HEK293 (cell line): Measurements from ENCODE around the gene USP31.

Source experiments
- CTCF ChIA-PET: fragments of 350-600 bp; formaldehyde crosslinking; extraction: SDS; loops from one replicate; lab custom pipeline; 2021; ENCODE audit warnings: antibody characterized with exemption; lab: Yijun Ruan, JAX
- POLR2A ChIA-PET: fragments of 300-600 bp; formaldehyde crosslinking; extraction: SDS; loops from one replicate; lab custom pipeline; 2020; ENCODE audit warnings: antibody characterized with exemption, inconsistent platforms; lab: Yijun Ruan, JAX
- H3K27ac ChIP-seq: fragments of 200-500 bp; sonication (Bioruptor generic); 2 replicates; pipeline ENCODE4 v1.5.1; 2014; ENCODE audit warnings: low read depth, low read length, control low read depth, inconsistent platforms; ENCODE audit errors: extremely low read depth
- H3K36me3 ChIP-seq, 2 experiments: fragments of 200-500 bp in 1 of 2; sonication (Bioruptor generic) in 1 of 2; 1 replicate in 1 of 2; 2 replicates in 1 of 2; pipeline ENCODE4 v1.5.1; 2014 to 2017; ENCODE audit warnings: inconsistent platforms in 2 of 2, low read length in 2 of 2; ENCODE audit not compliant: control insufficient read depth in 2 of 2, insufficient read depth in 1 of 2
- H3K4me1 ChIP-seq: fragments of 200-500 bp; sonication (Bioruptor generic); 2 replicates; pipeline ENCODE4 v1.5.1; 2014; ENCODE audit warnings: mild to moderate bottlenecking, low read length, inconsistent platforms; ENCODE audit not compliant: control insufficient read depth, insufficient read depth
- H3K4me3 ChIP-seq: 2 replicates; pipeline ENCODE4 v1.5.1; 2011; ENCODE audit warnings: low read depth, mild to moderate bottlenecking, control low read depth, low read length, moderate library complexity
- H3K9me3 ChIP-seq: fragments of 200-500 bp; sonication (Bioruptor generic); 2 replicates; pipeline ENCODE4 v1.5.1; 2014; ENCODE audit warnings: low read depth, low read length, inconsistent platforms; ENCODE audit not compliant: control insufficient read depth, insufficient read depth
- BCL11A ChIP-seq: fragments of 450-650 bp; formaldehyde crosslinking; IDR thresholded peaks from 2 replicates; pipeline ENCODE4 v1.5.1; 2016; ENCODE audit warnings: low read depth, missing biosample characterization, missing genetic modification characterization
- GLI4 ChIP-seq: fragments of 450-650 bp; formaldehyde crosslinking; IDR thresholded peaks from 2 replicates; pipeline ENCODE4 v1.5.1; 2016; ENCODE audit warnings: missing biosample characterization, missing genetic modification characterization
- OSR2 ChIP-seq: fragments of 450-650 bp; formaldehyde crosslinking; IDR thresholded peaks from 2 replicates; pipeline ENCODE4 v1.5.1; 2016; ENCODE audit warnings: missing biosample characterization, missing genetic modification characterization
- PBX3 ChIP-seq: sonication (generic); formaldehyde crosslinking; IDR thresholded peaks from 2 replicates; pipeline ENCODE4 v1.8.1; 2022; ENCODE audit warnings: mild to moderate bottlenecking, moderate library complexity, missing genetic modification reagents
- ZBTB8A ChIP-seq: fragments of 450-650 bp; formaldehyde crosslinking; IDR thresholded peaks from 2 replicates; pipeline ENCODE4 v1.5.1; 2016; ENCODE audit warnings: missing biosample characterization, missing genetic modification characterization
- ZNF157 ChIP-seq: fragments of 450-650 bp; formaldehyde crosslinking; IDR thresholded peaks from 2 replicates; pipeline ENCODE4 v1.5.1; 2016; ENCODE audit warnings: missing biosample characterization, missing genetic modification characterization
- ZNF169 ChIP-seq: fragments of 450-650 bp; formaldehyde crosslinking; IDR thresholded peaks from 2 replicates; pipeline ENCODE4 v1.5.1; 2016; ENCODE audit warnings: missing biosample characterization, missing genetic modification characterization
- ZNF239 ChIP-seq: fragments of 450-650 bp; formaldehyde crosslinking; IDR thresholded peaks from 2 replicates; pipeline ENCODE4 v1.5.1; 2016; ENCODE audit warnings: missing biosample characterization, missing genetic modification characterization
- ZNF274 ChIP-seq, 2 experiments: fragments of 200-500 bp in 1 of 2; fragments of 450-650 bp in 1 of 2; sonication (Bioruptor generic) in 1 of 2; formaldehyde crosslinking in 1 of 2; IDR thresholded peaks; 2 replicates each; pipeline versions ENCODE4 v1.5.1 to v1.6.1; 2014 to 2016; ENCODE audit warnings: borderline replicate concordance in 1 of 2, inconsistent platforms in 1 of 2, low read length in 1 of 2, missing biosample characterization in 1 of 2, missing genetic modification characterization in 1 of 2
- ZNF324 ChIP-seq: fragments of 450-650 bp; formaldehyde crosslinking; IDR thresholded peaks from 2 replicates; pipeline ENCODE4 v1.5.1; 2016; ENCODE audit warnings: missing biosample characterization, missing genetic modification characterization
- ZNF341 ChIP-seq: fragments of 450-650 bp; formaldehyde crosslinking; IDR thresholded peaks from 2 replicates; pipeline ENCODE4; 2016; ENCODE audit warnings: low read depth, missing biosample characterization, missing genetic modification characterization
- ZNF416 ChIP-seq: fragments of 450-650 bp; formaldehyde crosslinking; IDR thresholded peaks from 2 replicates; pipeline ENCODE4 v1.5.1; 2016; ENCODE audit warnings: missing biosample characterization, missing genetic modification characterization
- ZNF449 ChIP-seq: fragments of 450-650 bp; formaldehyde crosslinking; IDR thresholded peaks from 2 replicates; pipeline ENCODE4 v1.5.1; 2017; ENCODE audit warnings: missing biosample characterization, mild to moderate bottlenecking, missing genetic modification characterization, moderate library complexity
- ZNF530 ChIP-seq: fragments of 450-650 bp; formaldehyde crosslinking; IDR thresholded peaks from 2 replicates; pipeline ENCODE4 v1.5.1; 2016; ENCODE audit warnings: low read depth, missing biosample characterization, missing genetic modification characterization
- ZNF555 ChIP-seq: fragments of 450-650 bp; formaldehyde crosslinking; conservative IDR thresholded peaks from 2 replicates; pipeline ENCODE4 v1.5.1; 2017; ENCODE audit warnings: missing biosample characterization, mild to moderate bottlenecking, missing genetic modification characterization, inconsistent platforms
- ZNF792 ChIP-seq: fragments of 450-650 bp; formaldehyde crosslinking; IDR thresholded peaks from 2 replicates; pipeline ENCODE4 v1.5.1; 2016; ENCODE audit warnings: missing biosample characterization, missing genetic modification characterization
- ZSCAN16 ChIP-seq: fragments of 450-650 bp; formaldehyde crosslinking; IDR thresholded peaks from 2 replicates; pipeline ENCODE4 v1.5.1; 2016; ENCODE audit warnings: missing biosample characterization, missing genetic modification characterization
- TF ChIP-seq, protein P1 (sequence below): fragments of 450-650 bp; formaldehyde crosslinking; IDR thresholded peaks from 2 replicates; pipeline ENCODE4 v1.5.1; 2016; ENCODE audit warnings: missing biosample characterization, missing genetic modification characterization, borderline replicate concordance
- TF ChIP-seq, protein P2 (sequence below): fragments of 450-650 bp; IDR thresholded peaks from 2 replicates; pipeline ENCODE4 v1.5.1; 2018; ENCODE audit warnings: missing biosample characterization, missing genetic modification characterization
- TF ChIP-seq, protein P3 (sequence below): fragments of 450-650 bp; formaldehyde crosslinking; IDR thresholded peaks from 2 replicates; pipeline ENCODE4 v1.5.1; 2016; ENCODE audit warnings: missing biosample characterization, missing genetic modification characterization

The USP31 gene

DNA sequence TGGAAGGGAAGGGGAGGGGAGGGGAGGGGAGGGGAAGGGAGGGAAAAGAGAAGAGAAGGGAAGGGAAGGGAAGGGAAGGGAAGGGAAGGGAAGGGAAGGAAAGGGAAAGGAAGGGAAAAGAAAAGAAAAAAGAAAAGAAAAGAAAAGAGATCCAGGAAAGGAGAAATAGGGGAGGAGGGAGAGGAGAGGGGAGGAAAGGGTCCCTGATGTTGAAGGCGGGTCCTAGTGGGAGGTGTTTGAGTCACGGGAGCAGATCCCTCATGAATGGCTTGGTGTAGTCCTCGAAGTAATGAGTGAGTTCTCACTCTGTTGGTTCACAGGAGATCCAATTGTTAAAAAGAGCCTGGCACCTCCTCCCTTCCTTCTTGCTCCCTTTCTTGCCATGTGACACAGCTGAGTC is 6.9 kb upstream of the USP31 start:
- Histone ChIP-seq H3K36me3 (no peaks in the 10 kb centered on the region), H3K4me3 (no peak overlapping the region), H3K4me1 (no peaks in the 10 kb centered on the region), H3K27ac (no peak overlapping the region), H3K9me3 (no peaks in the 10 kb centered on the region)
- TF ChIP-seq ZNF555 (tag by site-specific recombination) (no peak), ZNF169 (tag by site-specific recombination) (no peak), OSR2 (tag by site-specific recombination) (no peak), ZNF239 (tag by site-specific recombination) (no peak), ZNF324 (tag by site-specific recombination) (no peak), ZBTB8A (tag by site-specific recombination) (no peak), BCL11A (tag by site-specific recombination) (no peak), PBX3 (no peak), ZNF157 (tag by site-specific recombination) (no peak), ZNF792 (tag by site-specific recombination) (no peak), ZSCAN16 (tag by site-specific recombination) (no peak), GLI4 (no peak), ZNF274 (IDR thresholded peaks at IDR 0.05; ENCODE audit: low read length) (no peak), ZNF274 (tag by site-specific recombination; IDR thresholded peaks at IDR 0.05; ENCODE audit: borderline replicate concordance) (no peak), ZNF416 (tag by site-specific recombination) (no peak), ZNF341 (tag by site-specific recombination) (no peak), ZNF449 (tag by site-specific recombination) (no peak), ZNF530 (no peak)
- TF ChIP-seq, protein P1, sequence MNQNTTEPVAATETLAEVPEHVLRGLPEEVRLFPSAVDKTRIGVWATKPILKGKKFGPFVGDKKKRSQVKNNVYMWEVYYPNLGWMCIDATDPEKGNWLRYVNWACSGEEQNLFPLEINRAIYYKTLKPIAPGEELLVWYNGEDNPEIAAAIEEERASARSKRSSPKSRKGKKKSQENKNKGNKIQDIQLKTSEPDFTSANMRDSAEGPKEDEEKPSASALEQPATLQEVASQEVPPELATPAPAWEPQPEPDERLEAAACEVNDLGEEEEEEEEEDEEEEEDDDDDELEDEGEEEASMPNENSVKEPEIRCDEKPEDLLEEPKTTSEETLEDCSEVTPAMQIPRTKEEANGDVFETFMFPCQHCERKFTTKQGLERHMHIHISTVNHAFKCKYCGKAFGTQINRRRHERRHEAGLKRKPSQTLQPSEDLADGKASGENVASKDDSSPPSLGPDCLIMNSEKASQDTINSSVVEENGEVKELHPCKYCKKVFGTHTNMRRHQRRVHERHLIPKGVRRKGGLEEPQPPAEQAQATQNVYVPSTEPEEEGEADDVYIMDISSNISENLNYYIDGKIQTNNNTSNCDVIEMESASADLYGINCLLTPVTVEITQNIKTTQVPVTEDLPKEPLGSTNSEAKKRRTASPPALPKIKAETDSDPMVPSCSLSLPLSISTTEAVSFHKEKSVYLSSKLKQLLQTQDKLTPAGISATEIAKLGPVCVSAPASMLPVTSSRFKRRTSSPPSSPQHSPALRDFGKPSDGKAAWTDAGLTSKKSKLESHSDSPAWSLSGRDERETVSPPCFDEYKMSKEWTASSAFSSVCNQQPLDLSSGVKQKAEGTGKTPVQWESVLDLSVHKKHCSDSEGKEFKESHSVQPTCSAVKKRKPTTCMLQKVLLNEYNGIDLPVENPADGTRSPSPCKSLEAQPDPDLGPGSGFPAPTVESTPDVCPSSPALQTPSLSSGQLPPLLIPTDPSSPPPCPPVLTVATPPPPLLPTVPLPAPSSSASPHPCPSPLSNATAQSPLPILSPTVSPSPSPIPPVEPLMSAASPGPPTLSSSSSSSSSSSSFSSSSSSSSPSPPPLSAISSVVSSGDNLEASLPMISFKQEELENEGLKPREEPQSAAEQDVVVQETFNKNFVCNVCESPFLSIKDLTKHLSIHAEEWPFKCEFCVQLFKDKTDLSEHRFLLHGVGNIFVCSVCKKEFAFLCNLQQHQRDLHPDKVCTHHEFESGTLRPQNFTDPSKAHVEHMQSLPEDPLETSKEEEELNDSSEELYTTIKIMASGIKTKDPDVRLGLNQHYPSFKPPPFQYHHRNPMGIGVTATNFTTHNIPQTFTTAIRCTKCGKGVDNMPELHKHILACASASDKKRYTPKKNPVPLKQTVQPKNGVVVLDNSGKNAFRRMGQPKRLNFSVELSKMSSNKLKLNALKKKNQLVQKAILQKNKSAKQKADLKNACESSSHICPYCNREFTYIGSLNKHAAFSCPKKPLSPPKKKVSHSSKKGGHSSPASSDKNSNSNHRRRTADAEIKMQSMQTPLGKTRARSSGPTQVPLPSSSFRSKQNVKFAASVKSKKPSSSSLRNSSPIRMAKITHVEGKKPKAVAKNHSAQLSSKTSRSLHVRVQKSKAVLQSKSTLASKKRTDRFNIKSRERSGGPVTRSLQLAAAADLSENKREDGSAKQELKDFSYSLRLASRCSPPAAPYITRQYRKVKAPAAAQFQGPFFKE: no peak
- TF ChIP-seq, protein P2, sequence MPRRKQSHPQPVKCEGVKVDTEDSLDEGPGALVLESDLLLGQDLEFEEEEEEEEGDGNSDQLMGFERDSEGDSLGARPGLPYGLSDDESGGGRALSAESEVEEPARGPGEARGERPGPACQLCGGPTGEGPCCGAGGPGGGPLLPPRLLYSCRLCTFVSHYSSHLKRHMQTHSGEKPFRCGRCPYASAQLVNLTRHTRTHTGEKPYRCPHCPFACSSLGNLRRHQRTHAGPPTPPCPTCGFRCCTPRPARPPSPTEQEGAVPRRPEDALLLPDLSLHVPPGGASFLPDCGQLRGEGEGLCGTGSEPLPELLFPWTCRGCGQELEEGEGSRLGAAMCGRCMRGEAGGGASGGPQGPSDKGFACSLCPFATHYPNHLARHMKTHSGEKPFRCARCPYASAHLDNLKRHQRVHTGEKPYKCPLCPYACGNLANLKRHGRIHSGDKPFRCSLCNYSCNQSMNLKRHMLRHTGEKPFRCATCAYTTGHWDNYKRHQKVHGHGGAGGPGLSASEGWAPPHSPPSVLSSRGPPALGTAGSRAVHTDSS (tag by site-specific recombination): no peak
- TF ChIP-seq, protein P3, sequence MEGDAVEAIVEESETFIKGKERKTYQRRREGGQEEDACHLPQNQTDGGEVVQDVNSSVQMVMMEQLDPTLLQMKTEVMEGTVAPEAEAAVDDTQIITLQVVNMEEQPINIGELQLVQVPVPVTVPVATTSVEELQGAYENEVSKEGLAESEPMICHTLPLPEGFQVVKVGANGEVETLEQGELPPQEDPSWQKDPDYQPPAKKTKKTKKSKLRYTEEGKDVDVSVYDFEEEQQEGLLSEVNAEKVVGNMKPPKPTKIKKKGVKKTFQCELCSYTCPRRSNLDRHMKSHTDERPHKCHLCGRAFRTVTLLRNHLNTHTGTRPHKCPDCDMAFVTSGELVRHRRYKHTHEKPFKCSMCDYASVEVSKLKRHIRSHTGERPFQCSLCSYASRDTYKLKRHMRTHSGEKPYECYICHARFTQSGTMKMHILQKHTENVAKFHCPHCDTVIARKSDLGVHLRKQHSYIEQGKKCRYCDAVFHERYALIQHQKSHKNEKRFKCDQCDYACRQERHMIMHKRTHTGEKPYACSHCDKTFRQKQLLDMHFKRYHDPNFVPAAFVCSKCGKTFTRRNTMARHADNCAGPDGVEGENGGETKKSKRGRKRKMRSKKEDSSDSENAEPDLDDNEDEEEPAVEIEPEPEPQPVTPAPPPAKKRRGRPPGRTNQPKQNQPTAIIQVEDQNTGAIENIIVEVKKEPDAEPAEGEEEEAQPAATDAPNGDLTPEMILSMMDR (tag by site-specific recombination): no peak
- ChIA-PET CTCF (no interaction called here), POLR2A (interaction anchor here (0.7 kb wide), 1 partner anchor 10 kb away, joined by 5 read pairs; no protein-coding TSS in a partner anchor)
